Stimulated activated CD8-positive, alpha-beta memory T cell treated with anti-CD3 and anti-CD28 coated beads, Interleukin-4, amount 100 ng/mL, for 4 hours (primary cell): ENCODE results near the gene ZNF415.
"Not testable (repeated sequence)": the region's sequence is repeated elsewhere in the genome, so short reads cannot be mapped to it uniquely, and the experiment has no call there.

Experiments
- DNase-seq, 2 donors: peaks; one replicate each; pipeline ENCODE4 v3.0.0-alpha.2; 2020; ENCODE audit warnings: low read depth in 2 of 2, low spot score in 1 of 2

The ZNF415 gene

GRCh38 chr19:53103234-53104203 lies 29.2 kb downstream of the ZNF415 start, which contains the start of gene ZNF160:
TSS of gene ZNF160 (minus strand) at chr19:53103422. CDS start at chr19:53086276, 17,146 bp downstream.
- peak; percentile 98 to 99 for DNase-seq

GRCh38 chr19:53102756-53103233 lies 29.9 kb downstream of the ZNF415 start:
- DNase-seq: no peak

GRCh38 chr19:53102206-53102755 lies 30.4 kb downstream of the ZNF415 start:
- DNase-seq: no peak

GRCh38 chr19:53101518-53101917 lies 31.2 kb downstream of the ZNF415 start:
- DNase-seq: no peak

GRCh38 chr19:53098570-53098969 lies 34.1 kb downstream of the ZNF415 start:
- DNase-seq: not testable (repeated sequence)

- DNase-seq: not testable (repeated sequence)
These were observed 35.6 kb downstream of the ZNF415 start for GRCh38 chr19:53096982-53097690.

- DNase-seq: not testable (repeated sequence)
These were observed 36.1 kb downstream of the ZNF415 start for GRCh38 chr19:53096579-53096978.

GRCh38 chr19:53094754-53095575 lies 37.7 kb downstream of the ZNF415 start:
- DNase-seq: no peak

- no peak for DNase-seq
These were observed 40.0 kb downstream of the ZNF415 start for GRCh38 chr19:53092723-53093122.

- no peak for DNase-seq
These were observed 41.1 kb downstream of the ZNF415 start for GRCh38 chr19:53091413-53092254.

GRCh38 chr19:53088091-53088490 lies 44.6 kb downstream of the ZNF415 start:
- no peak for DNase-seq

GRCh38 chr19:53086949-53087348 lies 45.8 kb downstream of the ZNF415 start:
- no peak for DNase-seq

GRCh38 chr19:53085496-53085895 lies 47.2 kb downstream of the ZNF415 start:
- DNase-seq: no peak

- no peak for DNase-seq
These were observed 49.8 kb downstream of the ZNF415 start for GRCh38 chr19:53082929-53083328.

GRCh38 chr19:53079313-53079924 lies 53.3 kb downstream of the ZNF415 start:
- no peak for DNase-seq

GRCh38 chr19:53078668-53079067 lies 54.0 kb downstream of the ZNF415 start:
- DNase-seq: no peak

- no peak for DNase-seq
These were observed 55.7 kb downstream of the ZNF415 start for GRCh38 chr19:53076984-53077383.

- DNase-seq: no peak
These were observed 63.9 kb downstream of the ZNF415 start for GRCh38 chr19:53068834-53069233.

GRCh38 chr19:53068199-53068598 lies 64.5 kb downstream of the ZNF415 start:
- DNase-seq: no peak
